Heart right ventricle (tissue), 16 donors: Measurements from ENCODE around the gene JSRP1. TPM values are rescaled to one million over a fixed set of nuclear protein-coding genes. Genes with fewer than 3 reads are reported as not detected.

Experiments
- ATAC-seq, 8 donors: fragments of 200-7000 bp; cut with Tn5 transposase; one replicate each; pipeline ENCODE4 v1.9.1; 2020; ENCODE audit warnings: mild to moderate bottlenecking in 8 of 8, moderate library complexity in 8 of 8, moderate number of reproducible peaks in 1 of 8
- DNase-seq, 2 donors: peaks; one replicate each; pipeline ENCODE4 v3.0.0-alpha.2; 2020
- H3K27ac ChIP-seq, 10 donors: fragments of 200-600 bp; sonication (generic) in 2 of 10; one replicate each; pipeline versions ENCODE4 v1.5.0 to v1.8.0; 2020 to 2022; ENCODE audit warnings: mild to moderate bottlenecking in 3 of 10
- H3K27me3 ChIP-seq, 7 donors: fragments of 200-600 bp; one replicate each; pipeline ENCODE4 v1.8.0; 2021 to 2022; ENCODE audit warnings: mild to moderate bottlenecking in 2 of 7
- H3K36me3 ChIP-seq, 9 donors: fragments of 200-600 bp; sonication (generic) in 1 of 9; one replicate each; pipeline versions ENCODE4 v1.5.0 to v1.8.0; 2020 to 2022; ENCODE audit warnings: mild to moderate bottlenecking in 2 of 9
- H3K4me1 ChIP-seq, 9 donors: fragments of 200-600 bp; sonication (generic) in 1 of 9; one replicate each; pipeline versions ENCODE4 v1.5.0 to v1.8.0; 2020 to 2022; ENCODE audit warnings: mild to moderate bottlenecking in 4 of 9
- H3K4me3 ChIP-seq, 10 donors: fragments of 200-600 bp; sonication (generic) in 2 of 10; one replicate each; pipeline versions ENCODE4 v1.5.0 to v1.8.0; 2020 to 2022; ENCODE audit warnings: mild to moderate bottlenecking in 7 of 10, moderate library complexity in 2 of 10
- H3K9me3 ChIP-seq, 11 donors: fragments of 200-600 bp in 10 of 11; sonication (generic) in 2 of 11; one replicate each; pipeline versions ENCODE4 v1.5.0 to v1.8.0; 2013 to 2022; ENCODE audit warnings: mild to moderate bottlenecking in 2 of 11, control low read depth in 1 of 11, moderate library complexity in 1 of 11
- WGBS, 2 donors: extraction: QIAGEN DNeasy Blood & Tissue Kit; methylation state at CpG; one replicate each; pipeline ENCODE4 v1.1.7; 2013; ENCODE audit warnings: inconsistent platforms in 1 of 2; 5-methylcytosine and 5-hydroxymethylcytosine counted together
- intact Hi-C, 10 donors: fragments of 100-400 bp; cut with DNase I; formaldehyde crosslinking; loops; one replicate each; pipeline versions ENCODE4 v1.11.1 to v1.14.2; 2022
- polyA plus RNA-seq, 2 donors: library from polyadenylated mRNA; stranded (reverse); fragments of 200-250 nt; gene quantifications; one replicate each; pipeline ENCODE4 v1.2.3, GENCODE V29; 2013
- total RNA-seq, 10 donors: library from RNA; stranded (reverse); fragmentation: NEBNext Ultra II Directional in 3 of 10; extraction: Animal tissue kit (Norgen Biotek cat#: 25700) in 3 of 10; gene quantifications; one replicate each; pipeline versions ENCODE4 v1.2.1 to v1.2.4, GENCODE V29; 2021 to 2023
- TF ChIP-seq, protein P1 (sequence below), 9 donors: fragments of 200-600 bp; sonication (generic) in 2 of 9; IDR thresholded peaks; one replicate each; pipeline versions ENCODE4 v1.5.0 to v1.8.0; 2021 to 2022; ENCODE audit warnings: antibody characterized with exemption in 9 of 9, mild to moderate bottlenecking in 5 of 9, moderate library complexity in 1 of 9
- donor health status: Arrhythmogenic right ventricular cardiomyopathy.
- donor health status: ischemic (EF 13 %, LVEDD 7.1; RV severe dilation, severe dysfunction).
- donor health status: healthy with polysubstance abuse.
- donor health status: DM: no; HTN: yes; CAD: no.
- donor health status: DM: no; HTN: no; CAD: no.
- donor health status: ischemic (EF 25% LVEDD 6.9; RV normal size, moderate dysfunction).
- donor health status: ischemic (EF 25% LVEDD 5.7; RV mildly dilated, moderate dysfunction).
- donor health status: healthy.
- donor health status: DM: yes; HTN: yes; CAD: no.
- donor health status: Ischemic cardiomyopathy.
- donor health status: ischemic (EF 35%, LVEDD 5.7; RV mildly dilated, moderate dysfunction).
- donor health status: nonischemic (EF 11% LVEDD 7.7; RV severe dilation, severe dysfunction).
- donor health status: DM: yes; HTN: yes; CAD: no.
- donor health status: PGD.
- donor health status: ischemic (EF 29% LVEDD 5.4; RV normal size, mild dysfunction).
- donor health status: nonischemic (EF 23%, LVEDD 6.1; RV moderate dilation, normal function).

Gene JSRP1
- total and polyA plus RNA-seq, 12 donors = 0.29 to 0.72 (median 0.38) TPM; not detected in 8

- ATAC-seq (no peak), DNase-seq (no peak)
- H3K4me3 ChIP-seq = no peak overlapping the region
- intact Hi-C loops = loop anchor here in 7 of 10 donors (5.0 to 10.0 kb wide), 6 partner anchors 40 to 162 kb away; partner anchors contain the start of gene AP3D1 (in 2 of the 7)
- no peak overlapping the region for H3K27ac ChIP-seq
- H3K4me1 ChIP-seq = peaks cover 9 to 57% (median 21%) of the 10 kb centered on the region in 9 donors
- H3K27me3 ChIP-seq = no peaks in the 10 kb centered on the region
- TF ChIP-seq, protein P1, sequence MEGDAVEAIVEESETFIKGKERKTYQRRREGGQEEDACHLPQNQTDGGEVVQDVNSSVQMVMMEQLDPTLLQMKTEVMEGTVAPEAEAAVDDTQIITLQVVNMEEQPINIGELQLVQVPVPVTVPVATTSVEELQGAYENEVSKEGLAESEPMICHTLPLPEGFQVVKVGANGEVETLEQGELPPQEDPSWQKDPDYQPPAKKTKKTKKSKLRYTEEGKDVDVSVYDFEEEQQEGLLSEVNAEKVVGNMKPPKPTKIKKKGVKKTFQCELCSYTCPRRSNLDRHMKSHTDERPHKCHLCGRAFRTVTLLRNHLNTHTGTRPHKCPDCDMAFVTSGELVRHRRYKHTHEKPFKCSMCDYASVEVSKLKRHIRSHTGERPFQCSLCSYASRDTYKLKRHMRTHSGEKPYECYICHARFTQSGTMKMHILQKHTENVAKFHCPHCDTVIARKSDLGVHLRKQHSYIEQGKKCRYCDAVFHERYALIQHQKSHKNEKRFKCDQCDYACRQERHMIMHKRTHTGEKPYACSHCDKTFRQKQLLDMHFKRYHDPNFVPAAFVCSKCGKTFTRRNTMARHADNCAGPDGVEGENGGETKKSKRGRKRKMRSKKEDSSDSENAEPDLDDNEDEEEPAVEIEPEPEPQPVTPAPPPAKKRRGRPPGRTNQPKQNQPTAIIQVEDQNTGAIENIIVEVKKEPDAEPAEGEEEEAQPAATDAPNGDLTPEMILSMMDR (IDR thresholded peaks at IDR 0.05) = no peak
- H3K9me3 ChIP-seq = no peaks in the 10 kb centered on the region
- H3K36me3 ChIP-seq = peaks cover 3 to 66% (median 14%) of the 10 kb centered on the region in 9 donors
- WGBS, 2 donors = 80 to 83% methylated on average over 30 of the region's 30 CpGs
These were observed 23.7 kb downstream of the JSRP1 start for GRCh38 chr19:2232286-2233151.

- Histone ChIP-seq H3K27me3 (no peaks in the 10 kb centered on the region), H3K4me1 (peaks cover 6 to 52% (median 16%) of the 10 kb centered on the region in 9 donors), H3K9me3 (no peaks in the 10 kb centered on the region), H3K4me3 (no peak overlapping the region), H3K36me3 (peaks cover 4 to 74% (median 22%) of the 10 kb centered on the region in 9 donors), H3K27ac (peak overlapping the region in 5 of 10 donors; percentile 1 to 36 (median 6))
- whole genome bisulfite sequencing, 2 donors = 69 to 71% methylated on average over 21 of the region's 21 CpGs
- TF ChIP-seq, protein P1 (IDR thresholded peaks at IDR 0.05) = peak in 2 of 9 donors; percentile 24 to 26
- ATAC-seq (no peak), DNase-seq (no peak)
- intact Hi-C loops = loop anchor here in 7 of 10 donors (5.0 to 10.0 kb wide), 6 partner anchors 41 to 163 kb away; partner anchors contain the start of gene AP3D1 (in 2 of the 7)
These were observed 24.5 kb downstream of the JSRP1 start for GRCh38 chr19:2231621-2232221.

GRCh38 chr19:2230807-2231533 is 25.2 kb downstream of the JSRP1 start:
- DNase-seq = no peak
- no peaks in the 10 kb centered on the region for H3K27me3 ChIP-seq
- intact Hi-C loops = loop anchor here in 7 of 10 donors (5.0 to 10.0 kb wide), 6 partner anchors 41 to 164 kb away; partner anchors contain the start of gene AP3D1 (in 2 of the 7)
- TF ChIP-seq, protein P1 (IDR thresholded peaks at IDR 0.05) = no peak
- peaks cover 6 to 81% (median 30%) of the 10 kb centered on the region in 9 donors for H3K36me3 ChIP-seq
- H3K4me1 ChIP-seq = peaks cover 6 to 52% (median 16%) of the 10 kb centered on the region in 9 donors
- no peak overlapping the region for H3K4me3 ChIP-seq
- peak overlapping the region in 6 of 10 donors; percentile 2 to 36 (median 8) for H3K27ac ChIP-seq
- peak in 4 of 8 donors; percentile 2 to 14 (median 9) for ATAC-seq
- 67 to 72% methylated on average over 12 of the region's 12 CpGs for WGBS, 2 donors
- H3K9me3 ChIP-seq = no peaks in the 10 kb centered on the region
